GM18498 (cell line): Measurements from ENCODE around the gene NPB.
A peak's percentile ranks its signal among the peaks of the same experiment; 100 is the strongest.

Source experiments
- ATAC-seq: cut with Tn5 transposase; IDR thresholded peaks from one replicate; pipeline ENCODE4 v1.9.1; 2021; ENCODE audit warnings: mild to moderate bottlenecking, moderate library complexity; ENCODE audit not compliant: unreplicated experiment

Gene NPB

GRCh38 chr17:81902023-81902652, at the start of gene NPB:
Gene NPB (plus strand): TSS chr17:81902238. CDS start chr17:81902278, 40 bp downstream.
- ATAC-seq: no peak

DNA sequence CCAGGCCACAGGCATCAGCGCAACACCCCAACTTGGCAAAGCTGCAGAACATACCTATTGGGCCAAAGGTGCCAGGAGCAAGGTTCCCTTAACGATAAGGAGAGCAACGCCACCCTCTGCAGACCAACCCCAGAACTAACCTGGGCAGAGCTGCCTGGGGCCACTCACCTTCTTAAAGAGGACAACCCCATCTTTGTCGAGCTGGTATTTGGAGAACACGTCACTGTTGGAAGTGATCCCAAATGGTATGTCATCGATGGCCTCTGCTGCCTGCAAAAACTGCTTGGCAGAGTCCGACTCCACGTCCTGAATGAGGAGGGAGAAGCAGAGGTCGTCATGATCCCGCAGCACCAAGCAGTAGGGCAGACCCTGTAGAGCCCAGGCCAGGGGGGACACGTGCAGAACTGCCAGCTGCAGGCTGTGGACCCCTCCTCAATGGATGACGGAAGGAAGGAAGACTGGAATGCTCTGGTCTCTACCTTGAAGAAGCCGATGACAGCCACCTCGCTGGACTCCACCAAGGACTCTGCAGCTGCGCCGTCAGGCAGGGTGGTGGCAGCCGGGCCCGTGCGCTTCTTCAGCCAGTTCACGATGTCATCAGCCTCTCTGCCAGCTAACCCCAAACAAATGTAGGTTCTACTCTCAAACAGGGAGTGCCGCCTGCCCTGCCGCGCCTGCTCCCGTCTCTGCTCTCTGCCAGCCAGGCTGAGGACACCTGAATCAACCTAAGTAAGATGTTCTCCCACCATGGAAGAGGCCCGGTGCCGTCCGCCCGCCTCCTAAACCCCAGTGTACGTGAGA, 46.9 kb upstream of the NPB start:
- ATAC-seq: no peak

DNA sequence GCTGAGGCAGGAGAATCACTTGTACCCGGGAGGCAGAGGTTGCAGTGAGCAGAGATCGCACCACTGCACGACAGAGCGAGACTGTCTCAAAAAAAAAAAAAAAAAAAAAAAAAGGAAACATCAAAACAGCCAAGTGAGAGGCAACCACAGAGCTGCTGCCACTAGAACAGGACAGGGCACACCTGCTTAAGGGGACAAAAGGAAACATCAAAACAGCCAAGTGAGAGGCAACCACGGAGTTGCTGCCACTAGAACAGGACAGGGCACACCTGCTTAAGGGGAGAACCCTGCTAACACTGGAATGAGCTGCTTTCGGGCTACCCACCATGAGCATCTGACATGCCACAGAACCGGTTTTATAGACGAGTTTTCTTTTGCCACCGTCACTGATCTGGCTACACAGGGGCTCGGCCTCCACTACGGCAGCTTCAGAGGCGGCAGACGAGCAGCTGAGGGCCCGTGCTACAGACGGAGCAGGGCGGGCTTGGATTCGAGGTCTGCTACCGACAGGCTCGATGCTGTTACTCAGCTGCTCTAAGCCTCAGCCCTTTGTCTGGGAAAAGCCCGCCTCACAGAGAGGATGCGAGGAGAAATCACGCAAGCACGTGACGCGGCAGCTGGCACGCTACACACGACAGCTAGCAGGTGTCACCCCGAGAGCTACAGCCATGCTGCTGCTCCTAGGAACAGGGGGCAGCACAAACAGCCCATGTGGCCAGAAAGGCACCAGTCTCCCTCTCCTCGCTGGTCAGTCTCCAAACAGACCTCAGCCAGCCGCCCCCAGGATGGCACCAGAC, 43.7 kb upstream of the NPB start:
- ATAC-seq: no peak

DNA sequence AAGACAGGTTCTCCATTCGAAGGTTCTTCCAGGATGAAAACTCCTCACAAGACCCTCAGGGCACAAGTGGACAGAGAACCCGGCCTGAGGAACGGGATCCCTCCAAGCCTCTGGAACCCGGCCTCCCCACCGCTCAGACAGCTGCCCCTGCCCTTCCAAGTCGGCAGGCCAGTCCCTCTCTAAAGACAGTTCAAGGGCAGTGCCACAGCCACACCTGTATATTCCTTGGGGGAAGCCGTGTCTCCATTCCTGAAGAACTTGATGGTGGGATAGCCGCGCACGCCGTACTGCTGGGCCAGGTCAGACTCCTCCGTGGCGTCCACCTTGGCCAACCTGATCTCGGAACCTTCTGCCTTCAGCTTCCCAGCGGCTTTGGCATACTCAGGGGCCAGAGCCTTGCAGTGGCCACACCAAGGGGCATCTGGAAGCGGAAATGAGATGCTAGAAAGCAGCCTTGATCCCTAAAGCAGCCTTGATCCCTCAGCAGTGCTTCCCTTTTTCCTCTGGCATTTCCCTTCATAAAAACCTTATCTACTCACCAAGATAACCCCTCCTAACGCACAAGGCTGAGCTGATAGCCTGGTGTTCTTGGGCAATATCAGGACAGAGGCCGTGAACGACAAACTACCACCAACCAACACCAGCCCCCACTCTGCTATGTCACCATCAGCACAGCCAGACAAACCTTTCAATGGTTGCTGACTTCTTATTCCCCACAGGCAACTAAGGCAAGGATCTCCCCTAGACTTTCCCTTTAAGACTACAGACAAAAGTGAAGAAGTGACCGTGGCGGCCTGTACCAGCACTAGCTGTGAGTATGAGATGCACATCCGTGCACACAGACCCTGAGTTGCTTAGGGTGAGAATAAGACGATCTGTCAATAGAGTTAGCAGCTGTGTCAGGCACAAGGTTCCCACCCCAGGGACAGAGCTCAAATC, 42.8 kb upstream of the NPB start:
- no peak for ATAC-seq

DNA sequence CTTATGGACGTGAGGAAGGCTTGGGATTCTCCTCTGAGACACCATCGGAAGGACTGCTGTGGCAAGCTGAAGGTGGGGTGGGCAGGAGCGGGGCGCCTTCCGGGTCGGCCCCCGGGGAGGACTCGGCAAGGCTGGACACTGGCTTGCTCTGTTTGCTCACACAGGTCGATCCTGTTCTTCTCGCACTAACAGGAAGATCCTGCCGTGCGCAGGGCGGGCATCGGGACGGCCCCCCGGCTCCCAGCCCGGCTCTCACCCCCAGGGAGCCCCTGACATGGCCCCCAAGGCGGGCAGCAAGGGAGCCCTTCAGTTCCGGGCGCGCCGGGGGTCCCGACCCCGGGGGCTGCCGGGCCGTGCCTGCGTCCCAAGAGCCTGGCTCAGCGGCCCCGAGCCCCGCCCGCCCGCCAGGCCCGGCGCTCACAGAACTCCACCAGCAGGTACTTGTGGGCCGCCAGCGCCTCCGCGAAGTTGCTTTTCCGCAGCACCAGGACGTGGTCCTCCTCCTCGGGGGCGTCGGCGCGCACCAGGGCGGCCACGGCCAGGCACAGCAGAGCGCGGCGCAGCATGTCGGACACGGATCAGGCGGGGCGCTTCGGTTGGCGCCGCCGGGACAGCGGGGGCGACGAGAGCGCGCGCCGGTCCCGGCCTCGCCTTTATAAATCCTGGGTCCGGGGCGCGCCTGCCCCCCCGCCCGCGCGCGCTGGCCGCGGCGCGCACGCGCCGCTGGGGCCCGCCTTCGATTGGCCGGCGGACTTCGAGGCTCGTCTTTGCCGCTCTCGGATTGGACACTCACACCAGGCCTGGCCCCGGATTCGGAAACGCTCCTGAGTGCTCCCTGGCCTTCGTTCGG, 41.9 kb upstream of the NPB start, which contains the start of gene P4HB:
TSS of gene P4HB (minus strand) at position 630 of the 850 bp plus-strand sequence. CDS start at position 566, 64 bp downstream.
- ATAC-seq: peak; percentile 7

- peak; percentile 81 for ATAC-seq
These were observed 41.1 kb upstream of the NPB start for GRCh38 chr17:81860756-81861568.

DNA sequence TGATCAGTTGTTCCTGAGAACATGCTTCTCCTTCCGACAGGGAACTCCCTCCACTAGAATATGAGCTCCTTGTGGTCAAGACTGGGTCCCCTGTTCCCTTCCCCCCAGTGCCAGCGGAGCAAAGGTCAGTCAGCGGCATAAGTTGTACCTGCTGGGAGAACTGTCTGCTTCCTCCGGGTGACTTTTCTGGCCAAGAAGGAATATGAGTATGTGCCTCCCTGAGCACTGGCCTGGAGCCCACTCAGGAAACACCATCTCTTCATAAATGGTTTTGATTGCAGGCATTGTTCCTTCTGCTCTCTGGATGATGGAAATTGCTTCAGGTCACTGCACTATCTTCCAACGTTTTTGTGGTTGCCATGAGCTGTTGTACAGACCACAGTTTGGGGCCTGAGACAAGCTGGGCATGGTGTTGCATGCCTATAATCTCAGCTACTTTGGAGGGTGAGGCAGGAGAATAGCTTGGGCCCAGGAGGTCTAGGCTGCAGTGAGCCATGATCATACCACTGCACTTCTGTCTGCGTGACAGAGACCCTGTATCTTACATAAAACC, 38.8 kb upstream of the NPB start:
- no peak for ATAC-seq

- no peak for ATAC-seq
These were observed 37.9 kb upstream of the NPB start for GRCh38 chr17:81863833-81864768.

DNA sequence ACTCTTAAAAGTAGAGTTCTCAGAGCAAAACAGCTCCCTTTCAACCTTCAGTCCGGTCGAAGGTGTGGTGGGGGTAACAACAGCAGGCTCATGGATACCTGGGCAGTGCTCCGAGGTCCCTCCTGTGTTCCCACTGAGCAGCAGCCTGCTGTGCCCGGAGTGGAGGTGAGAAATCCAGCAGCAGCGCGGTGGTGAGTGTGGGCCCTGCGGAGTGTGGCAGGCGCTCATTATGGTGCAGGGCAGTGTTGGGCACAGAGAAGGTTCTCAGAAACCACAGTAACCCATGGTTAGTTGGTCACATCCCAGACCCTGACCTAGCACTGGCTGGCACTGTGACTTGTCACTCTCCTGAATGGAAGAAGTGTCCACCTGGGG, 36.7 kb upstream of the NPB start:
- ATAC-seq: no peak

GRCh38 chr17:81865733-81866439, 36.2 kb upstream of the NPB start:
- ATAC-seq: no peak

GRCh38 chr17:81866440-81867169, 35.4 kb upstream of the NPB start:
- no peak for ATAC-seq

GRCh38 chr17:81867170-81867990, 34.7 kb upstream of the NPB start:
- ATAC-seq: no peak

GRCh38 chr17:81867991-81868673, 33.9 kb upstream of the NPB start:
- no peak for ATAC-seq

DNA sequence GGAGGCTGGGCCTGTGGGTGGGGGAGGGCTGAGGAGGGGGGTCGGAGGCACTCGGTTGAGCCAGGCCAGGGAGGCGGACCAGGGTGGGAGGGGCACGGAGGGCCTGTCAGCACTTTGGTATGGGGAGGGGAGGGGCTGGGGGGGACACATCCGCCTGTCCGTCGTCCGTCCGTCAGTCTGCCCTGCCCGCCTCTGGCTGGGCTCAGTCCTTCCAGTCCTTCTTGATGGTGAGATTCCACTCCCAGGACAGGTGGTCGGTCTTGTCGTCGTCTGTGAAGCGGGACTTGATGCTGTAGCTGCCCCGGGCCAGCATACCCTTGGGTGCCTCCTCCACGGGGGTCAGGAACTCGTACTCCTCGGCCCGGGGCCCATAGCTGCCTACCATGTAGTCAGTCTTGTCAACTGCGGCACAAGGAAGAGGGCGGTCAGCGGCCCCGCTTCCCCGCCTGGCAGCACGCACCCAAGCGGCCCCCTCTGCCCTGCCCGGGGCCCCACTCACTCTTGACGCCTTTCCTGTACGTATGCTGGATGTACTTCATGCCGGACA, 33.3 kb upstream of the NPB start:
- ATAC-seq: no peak
